Measurements from ENCODE around the gene BATF3.

GRCh38 chr1:212689758-212690529, 9.7 kb downstream of the BATF3 start:
- TF ChIP-seq CTCF (IDR thresholded peaks at IDR 0.05), result no peak
- TF ChIP-seq JUN (CRISPR knock-in tag; IDR thresholded peaks at IDR 0.05), result no peak
- TF ChIP-seq GRHL2 (CRISPR knock-in tag; IDR thresholded peaks at IDR 0.05; ENCODE audit: insufficient replicate concordance, severe bottlenecking), result no peak
- no peak for TF ChIP-seq ETV6 (CRISPR knock-in tag; IDR thresholded peaks at IDR 0.05)
- TF ChIP-seq E2F5 (CRISPR knock-in tag; IDR thresholded peaks at IDR 0.05), result no peak
- no peak for TF ChIP-seq PRDM15 (CRISPR knock-in tag; IDR thresholded peaks at IDR 0.05)
- no peak for TF ChIP-seq FOXP1 (CRISPR knock-in tag; IDR thresholded peaks at IDR 0.05; ENCODE audit: borderline replicate concordance)
- TF ChIP-seq ZNF416 (CRISPR knock-in tag; IDR thresholded peaks at IDR 0.05), result no peak
- TF ChIP-seq ZNF423 (CRISPR knock-in tag; IDR thresholded peaks at IDR 0.05), result no peak
- TF ChIP-seq TEAD4 (CRISPR knock-in tag; IDR thresholded peaks at IDR 0.05), result no peak
- TF ChIP-seq MAX (CRISPR knock-in tag; IDR thresholded peaks at IDR 0.05), result no peak
- TF ChIP-seq ZSCAN18 (CRISPR knock-in tag; IDR thresholded peaks at IDR 0.05), result no peak
- TF ChIP-seq NR3C1 (CRISPR knock-in tag; conservative IDR thresholded peaks at IDR 0.05; ENCODE audit: low read depth), result no peak
- no peak for TF ChIP-seq ATF3 (CRISPR knock-in tag; conservative IDR thresholded peaks at IDR 0.05)
